Activated T-helper 17 cell treated with anti-CD3 and anti-CD28 coated beads, Interleukin-2, amount 50 U/mL, for 72 hours (primary cell): Measurements from ENCODE around the gene CDH2. TPM values are rescaled to one million over a fixed set of nuclear protein-coding genes. Genes with fewer than 3 reads are reported as not detected.

ENCODE experiments used
- ATAC-seq: fragments of 150-1000 bp; cut with Tn5 transposase; replicated peaks from 2 replicates; pipeline ENCODE4 v1.10.0; 2021; ENCODE audit warnings: mild to moderate bottlenecking, moderate library complexity
- H3K27ac Mint-ChIP-seq: one replicate; pipeline ENCODE4 v1.8.0; 2022; ENCODE audit warnings: mixed read lengths
- H3K27me3 Mint-ChIP-seq: one replicate; pipeline ENCODE4 v1.8.0; 2022; ENCODE audit warnings: mixed read lengths
- H3K36me3 Mint-ChIP-seq: one replicate; pipeline ENCODE4 v1.8.0; 2022; ENCODE audit warnings: low read depth, mild to moderate bottlenecking, mixed read lengths
- H3K4me1 Mint-ChIP-seq: one replicate; pipeline ENCODE4 v1.8.0; 2022; ENCODE audit warnings: mixed read lengths
- H3K4me3 Mint-ChIP-seq: one replicate; pipeline ENCODE4 v1.8.0; 2022; ENCODE audit warnings: mild to moderate bottlenecking, mixed read lengths
- H3K9me3 Mint-ChIP-seq: one replicate; pipeline ENCODE4 v1.8.0; 2022; ENCODE audit warnings: mixed read lengths
- total RNA-seq, 2 donors: library from RNA; stranded (reverse); gene quantifications; one replicate each; pipeline ENCODE4 v1.2.3, GENCODE V29; 2022

The CDH2 gene
- total RNA-seq, 2 donors from 2014 or later, result 0.04 TPM; not detected in 1

DNA sequence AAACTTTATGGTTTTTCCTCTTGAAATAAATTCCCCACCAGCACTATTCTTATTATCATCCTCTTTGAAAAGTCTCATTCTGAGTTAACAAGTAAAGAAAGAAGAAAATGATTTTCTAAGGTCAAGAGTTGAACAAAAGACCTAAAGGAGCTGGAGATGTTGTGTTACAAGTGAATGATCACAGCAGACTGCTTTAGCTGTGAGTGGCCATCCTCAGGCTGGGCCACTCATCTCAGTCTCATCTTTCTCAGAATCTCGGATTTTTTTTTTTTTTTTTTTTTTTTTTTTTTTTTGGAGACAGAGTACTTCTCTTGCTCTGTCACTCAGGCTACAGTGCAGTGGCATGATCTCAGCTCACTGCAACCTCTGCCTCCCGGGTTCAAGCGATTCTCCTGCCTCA, 133.3 kb downstream of the CDH2 start:
- H3K4me1 Mint-ChIP-seq, result no peaks in the 10 kb centered on the region
- H3K9me3 Mint-ChIP-seq, result peaks cover 5% of the 10 kb centered on the region
- no peaks in the 10 kb centered on the region for H3K27me3 Mint-ChIP-seq
- no peaks in the 10 kb centered on the region for H3K36me3 Mint-ChIP-seq
- H3K27ac Mint-ChIP-seq, result no peak overlapping the region
- no peak overlapping the region for H3K4me3 Mint-ChIP-seq
- no peak for ATAC-seq

DNA sequence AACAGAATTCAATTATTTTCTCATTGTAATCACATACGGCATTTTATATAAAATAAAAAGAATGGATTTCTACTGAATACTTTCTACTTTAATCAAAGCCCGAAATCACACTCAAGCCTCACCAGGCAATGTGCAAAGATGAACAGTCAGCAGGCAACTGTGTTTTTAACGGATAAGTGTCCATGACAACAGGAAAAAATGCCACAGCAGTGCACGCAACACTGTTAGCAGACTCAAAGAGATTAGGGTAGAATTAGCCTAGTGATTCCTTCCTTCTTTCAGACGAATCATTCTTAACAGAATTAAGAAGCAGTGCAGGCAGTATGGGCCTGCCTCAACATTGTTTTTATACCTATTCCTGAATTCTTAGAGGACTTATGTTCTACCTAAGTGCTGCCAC, 135.6 kb downstream of the CDH2 start:
- no peak overlapping the region for H3K4me3 Mint-ChIP-seq
- H3K36me3 Mint-ChIP-seq, result no peaks in the 10 kb centered on the region
- H3K27ac Mint-ChIP-seq, result no peak overlapping the region
- no peak for ATAC-seq
- no peaks in the 10 kb centered on the region for H3K4me1 Mint-ChIP-seq
- peaks cover 10% of the 10 kb centered on the region for H3K9me3 Mint-ChIP-seq
- no peaks in the 10 kb centered on the region for H3K27me3 Mint-ChIP-seq

DNA sequence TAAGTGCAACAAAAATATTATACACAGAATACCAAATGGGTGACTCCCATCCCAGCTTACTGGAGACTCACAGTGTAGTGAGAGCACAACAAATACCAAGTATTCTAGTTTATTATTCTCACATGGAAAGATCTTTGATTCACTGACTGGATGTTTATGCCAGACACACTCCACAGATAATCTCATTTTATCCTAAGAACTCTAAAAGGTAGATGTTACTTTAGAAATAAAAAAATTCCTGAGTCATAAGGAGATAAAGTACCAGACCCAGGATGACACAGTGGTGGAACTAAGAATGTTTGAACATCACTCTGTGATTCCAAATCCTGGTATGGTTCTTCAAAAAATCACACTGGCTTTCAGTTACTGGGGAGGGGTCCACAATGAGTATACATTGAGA, 136.2 kb downstream of the CDH2 start:
- no peak for ATAC-seq
- no peaks in the 10 kb centered on the region for H3K36me3 Mint-ChIP-seq

DNA sequence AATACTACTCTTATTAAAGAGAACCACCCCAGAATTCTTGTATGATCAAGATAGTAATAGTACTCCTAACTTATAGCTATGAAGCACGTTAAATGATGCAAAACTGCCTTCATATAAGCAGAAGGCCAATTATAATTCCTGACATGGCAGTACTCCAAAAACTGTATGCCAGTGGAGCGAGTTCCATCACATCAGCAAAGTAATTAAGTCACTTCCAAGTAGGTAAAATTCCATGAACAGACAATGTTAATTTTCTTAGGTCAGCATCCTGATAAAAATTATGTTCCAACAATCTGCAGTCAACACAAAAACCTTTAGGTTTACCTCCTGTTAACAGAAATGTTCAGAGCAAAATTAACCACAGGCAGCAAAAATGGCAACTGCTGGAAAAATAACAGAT, 136.7 kb downstream of the CDH2 start:
- no peaks in the 10 kb centered on the region for H3K27me3 Mint-ChIP-seq
- H3K9me3 Mint-ChIP-seq, result peaks cover 9% of the 10 kb centered on the region
- H3K4me3 Mint-ChIP-seq, result no peak overlapping the region
- ATAC-seq, result no peak
- H3K36me3 Mint-ChIP-seq, result no peaks in the 10 kb centered on the region
- H3K27ac Mint-ChIP-seq, result no peak overlapping the region
- no peaks in the 10 kb centered on the region for H3K4me1 Mint-ChIP-seq

More for the DNA sequence above, 136.2 kb downstream of the CDH2 start:
- H3K4me3 Mint-ChIP-seq, result no peak overlapping the region
- no peaks in the 10 kb centered on the region for H3K4me1 Mint-ChIP-seq
- peaks cover 10% of the 10 kb centered on the region for H3K9me3 Mint-ChIP-seq
- no peak overlapping the region for H3K27ac Mint-ChIP-seq
- no peaks in the 10 kb centered on the region for H3K27me3 Mint-ChIP-seq

DNA sequence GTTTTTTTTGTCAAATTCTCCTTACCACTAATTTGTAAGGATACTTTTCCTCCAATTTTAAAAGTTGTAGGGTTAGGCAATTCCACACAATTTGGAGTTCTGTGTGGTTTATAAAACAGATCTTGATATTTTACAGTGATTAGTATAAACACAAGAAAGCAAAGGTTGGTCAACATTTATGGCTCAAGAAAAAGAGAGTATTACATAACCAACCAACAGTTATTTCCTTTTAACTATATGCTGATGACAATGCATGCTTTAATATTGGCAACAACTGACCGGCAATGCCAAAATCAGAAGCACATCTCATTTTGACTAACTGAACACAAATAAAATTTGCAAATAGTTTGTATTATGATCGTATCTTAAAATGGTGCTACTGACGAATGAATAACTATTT, 137.2 kb downstream of the CDH2 start:
- Mint-ChIP-seq H3K27ac (no peak overlapping the region), H3K9me3 (peaks cover 5% of the 10 kb centered on the region), H3K27me3 (no peaks in the 10 kb centered on the region), H3K36me3 (no peaks in the 10 kb centered on the region), H3K4me1 (no peaks in the 10 kb centered on the region), H3K4me3 (no peak overlapping the region)
- ATAC-seq, result no peak

DNA sequence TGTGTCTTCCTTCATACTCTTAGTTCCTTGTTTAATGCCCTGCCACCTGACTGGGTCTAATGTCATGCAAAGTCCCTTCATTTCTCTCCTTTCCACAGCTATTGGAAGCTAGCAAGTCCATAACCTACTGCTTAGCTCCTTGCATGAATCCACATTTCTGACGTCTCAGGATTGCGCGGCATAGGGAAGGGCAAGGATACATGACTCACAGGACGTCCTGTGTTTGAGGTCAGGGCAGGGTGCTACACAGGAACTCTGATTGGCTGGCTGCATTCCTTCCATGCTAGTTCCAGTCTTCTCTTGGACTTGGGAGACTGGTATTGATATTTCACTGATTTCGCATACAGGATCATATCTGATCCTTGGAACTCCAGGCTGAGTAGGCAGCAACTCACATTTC, 137.9 kb downstream of the CDH2 start:
- no peak for ATAC-seq
- H3K9me3 Mint-ChIP-seq, result peaks cover 5% of the 10 kb centered on the region
- no peak overlapping the region for H3K27ac Mint-ChIP-seq

DNA sequence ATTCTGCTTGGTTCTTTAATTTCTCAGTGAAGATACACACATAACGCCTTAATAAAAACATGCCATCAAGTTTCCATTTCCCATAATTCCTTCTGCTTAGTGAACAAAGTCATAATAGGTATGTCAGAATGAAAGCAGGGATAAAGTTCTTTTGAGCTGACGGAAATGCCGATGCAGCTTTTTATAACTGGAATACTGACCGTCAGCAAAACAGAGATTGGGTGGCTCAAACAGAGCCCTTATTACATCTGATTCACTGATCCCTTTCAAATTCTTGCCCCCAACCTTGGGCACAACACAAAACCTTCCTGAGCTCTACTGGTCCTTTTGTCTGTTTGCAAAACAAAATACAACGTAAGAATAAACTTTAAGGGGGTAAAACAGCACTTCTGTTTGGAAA, 140.4 kb downstream of the CDH2 start:
- ATAC-seq, result no peak
- H3K27me3 Mint-ChIP-seq, result no peaks in the 10 kb centered on the region
- H3K36me3 Mint-ChIP-seq, result no peaks in the 10 kb centered on the region

More for the DNA sequence above, 137.9 kb downstream of the CDH2 start:
- Mint-ChIP-seq H3K4me1 (no peaks in the 10 kb centered on the region), H3K27me3 (no peaks in the 10 kb centered on the region), H3K4me3 (no peak overlapping the region), H3K36me3 (no peaks in the 10 kb centered on the region)

DNA sequence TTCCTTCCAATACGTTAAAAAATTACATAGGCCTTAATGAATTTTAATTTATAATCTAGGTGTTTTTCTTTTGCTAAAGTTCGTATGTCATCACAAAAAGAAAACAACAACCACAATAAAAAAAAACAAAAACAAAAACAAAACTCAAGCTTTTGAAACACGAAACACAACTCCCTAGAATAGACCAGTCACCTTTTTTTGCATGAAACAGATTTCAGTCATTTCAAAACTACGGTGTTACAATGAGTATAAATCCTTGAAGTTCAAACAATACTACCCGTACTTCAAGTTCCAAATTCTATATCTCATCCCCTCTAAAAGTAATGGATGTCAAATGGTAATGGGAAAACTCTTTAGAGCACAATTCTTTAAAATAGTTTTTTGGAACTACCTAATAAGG, 142.4 kb downstream of the CDH2 start:
- ATAC-seq, result no peak
- H3K36me3 Mint-ChIP-seq, result no peaks in the 10 kb centered on the region
- H3K27ac Mint-ChIP-seq, result no peak overlapping the region
- H3K4me3 Mint-ChIP-seq, result no peak overlapping the region
- peaks cover 10% of the 10 kb centered on the region for H3K9me3 Mint-ChIP-seq
- H3K4me1 Mint-ChIP-seq, result no peaks in the 10 kb centered on the region
- H3K27me3 Mint-ChIP-seq, result no peaks in the 10 kb centered on the region

More for the DNA sequence above, 140.4 kb downstream of the CDH2 start:
- Mint-ChIP-seq H3K4me3 (no peak overlapping the region), H3K4me1 (no peaks in the 10 kb centered on the region), H3K27ac (no peak overlapping the region), H3K9me3 (peaks cover 5% of the 10 kb centered on the region)

DNA sequence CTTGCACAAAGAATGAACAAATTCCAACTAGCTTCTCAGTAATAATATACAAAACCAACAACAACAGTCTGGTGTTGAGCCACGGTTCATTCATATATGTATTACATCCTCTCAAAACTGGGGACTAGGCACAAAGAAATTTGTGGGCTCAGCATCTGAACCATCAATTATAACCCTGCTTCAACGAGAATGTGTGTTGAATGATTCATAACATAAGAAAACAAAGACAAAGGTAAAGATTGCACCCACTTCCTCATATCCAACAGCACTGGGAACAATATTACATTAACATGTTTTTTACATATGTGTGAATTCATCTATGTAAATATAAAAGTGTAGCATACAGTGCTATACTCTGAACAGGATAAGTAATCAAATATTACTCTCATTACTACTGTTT, 144.8 kb downstream of the CDH2 start:
- no peak for ATAC-seq
- H3K27me3 Mint-ChIP-seq, result no peaks in the 10 kb centered on the region
- H3K4me1 Mint-ChIP-seq, result no peaks in the 10 kb centered on the region

DNA sequence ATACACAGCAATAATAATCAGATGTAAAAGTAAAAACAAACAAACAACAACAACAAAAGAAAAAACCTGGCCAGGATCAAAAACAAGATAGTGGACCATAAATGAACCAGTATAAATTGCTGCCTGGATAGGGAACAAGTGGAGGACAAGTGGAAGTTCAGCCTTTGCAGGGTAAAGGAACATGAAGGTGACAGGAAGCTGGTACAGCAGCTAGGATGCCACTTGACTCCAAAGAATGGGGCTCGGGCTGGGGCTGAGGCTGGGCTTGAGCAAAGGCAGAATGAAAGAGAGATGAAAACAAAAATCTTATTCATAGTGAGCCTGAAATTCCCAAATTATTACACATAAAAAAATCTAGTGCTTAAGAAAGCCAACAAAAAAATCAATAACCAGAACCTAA, 146.5 kb downstream of the CDH2 start:
- Mint-ChIP-seq H3K27me3 (no peaks in the 10 kb centered on the region), H3K4me3 (no peak overlapping the region), H3K4me1 (no peaks in the 10 kb centered on the region), H3K36me3 (no peaks in the 10 kb centered on the region), H3K9me3 (peaks cover 9% of the 10 kb centered on the region), H3K27ac (no peak overlapping the region)
- ATAC-seq, result no peak

More for the DNA sequence above, 144.8 kb downstream of the CDH2 start:
- Mint-ChIP-seq H3K4me3 (no peak overlapping the region), H3K27ac (no peak overlapping the region), H3K36me3 (no peaks in the 10 kb centered on the region), H3K9me3 (peaks cover 10% of the 10 kb centered on the region)

DNA sequence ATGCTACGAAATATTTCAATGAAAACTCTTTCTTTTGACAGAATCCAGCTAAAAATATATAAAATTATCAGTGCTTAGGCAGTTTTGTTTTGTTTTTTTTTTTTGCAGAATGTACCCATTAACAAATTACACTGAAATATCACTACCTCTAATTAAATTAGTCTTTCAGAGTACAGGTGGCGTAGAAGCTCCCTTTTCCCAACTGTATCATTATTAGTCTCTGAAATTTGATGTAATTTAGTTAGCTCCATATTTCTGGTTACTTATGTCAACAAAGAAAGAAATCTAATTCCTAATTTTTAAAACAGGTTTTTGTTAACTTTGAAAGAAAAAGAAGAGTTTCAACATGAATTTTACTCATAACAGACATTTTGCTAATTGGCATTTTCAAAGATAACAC, 149.2 kb downstream of the CDH2 start:
- no peak overlapping the region for H3K27ac Mint-ChIP-seq
- no peaks in the 10 kb centered on the region for H3K27me3 Mint-ChIP-seq
- no peak for ATAC-seq
- peaks cover 9% of the 10 kb centered on the region for H3K9me3 Mint-ChIP-seq
- H3K4me3 Mint-ChIP-seq, result no peak overlapping the region
- no peaks in the 10 kb centered on the region for H3K4me1 Mint-ChIP-seq
- H3K36me3 Mint-ChIP-seq, result no peaks in the 10 kb centered on the region

DNA sequence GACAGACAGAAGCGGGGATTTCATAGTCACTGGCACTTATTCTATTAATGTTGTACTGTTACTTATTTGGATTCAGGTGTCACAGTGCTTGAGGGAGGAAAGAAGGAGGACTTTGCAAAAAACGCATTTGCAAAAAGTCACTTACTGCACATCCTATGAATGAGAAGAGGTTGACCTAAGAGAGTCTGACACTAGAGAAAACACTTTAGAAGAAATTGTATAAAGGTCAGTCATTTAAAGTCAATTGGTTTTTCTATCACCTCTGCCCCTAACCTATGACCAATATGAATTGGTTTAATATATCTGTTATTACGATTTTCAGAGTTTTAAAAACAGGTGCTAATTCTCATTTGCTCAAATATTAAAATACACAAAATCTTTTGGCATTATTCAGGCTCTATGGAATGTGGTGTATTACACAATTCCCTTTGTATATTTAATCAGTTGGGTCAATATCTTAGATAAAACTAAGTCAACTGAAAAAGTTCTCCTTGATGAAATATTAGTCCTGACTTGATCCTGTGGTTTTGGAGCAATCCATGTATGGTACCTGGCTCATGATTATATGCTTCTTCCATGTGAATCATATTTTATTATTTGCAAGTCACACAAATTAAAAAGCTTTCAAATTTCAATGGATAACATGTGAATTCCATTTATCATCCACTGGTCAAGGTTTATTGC, 157.4 kb downstream of the CDH2 start:
- H3K27me3 Mint-ChIP-seq, result no peaks in the 10 kb centered on the region
- no peak for ATAC-seq
- no peak overlapping the region for H3K4me3 Mint-ChIP-seq
- no peaks in the 10 kb centered on the region for H3K36me3 Mint-ChIP-seq
- H3K9me3 Mint-ChIP-seq, result peaks cover 8% of the 10 kb centered on the region
- H3K27ac Mint-ChIP-seq, result no peak overlapping the region
- H3K4me1 Mint-ChIP-seq, result no peaks in the 10 kb centered on the region

DNA sequence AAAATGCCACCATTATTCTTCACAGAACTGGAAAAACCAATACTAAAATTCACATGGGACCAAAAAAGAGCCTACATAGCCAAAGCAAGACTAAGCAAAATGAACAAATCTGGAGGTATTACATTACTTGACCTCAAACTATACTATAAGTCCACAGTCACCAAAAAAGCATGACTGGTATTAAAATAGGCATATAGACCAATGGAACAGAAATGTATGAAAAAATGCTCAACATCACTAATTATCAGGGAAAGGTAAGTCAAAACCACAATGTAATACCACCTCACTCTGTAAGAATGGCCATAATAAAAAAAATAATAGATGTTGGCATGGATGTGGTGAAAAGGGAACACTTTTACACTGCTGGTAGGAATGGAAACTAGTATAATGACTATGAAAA, 158.6 kb downstream of the CDH2 start:
- ATAC-seq, result no peak
- no peaks in the 10 kb centered on the region for H3K27me3 Mint-ChIP-seq
- peaks cover 8% of the 10 kb centered on the region for H3K9me3 Mint-ChIP-seq
- no peak overlapping the region for H3K4me3 Mint-ChIP-seq
- no peak overlapping the region for H3K27ac Mint-ChIP-seq
- no peaks in the 10 kb centered on the region for H3K36me3 Mint-ChIP-seq
- no peaks in the 10 kb centered on the region for H3K4me1 Mint-ChIP-seq

DNA sequence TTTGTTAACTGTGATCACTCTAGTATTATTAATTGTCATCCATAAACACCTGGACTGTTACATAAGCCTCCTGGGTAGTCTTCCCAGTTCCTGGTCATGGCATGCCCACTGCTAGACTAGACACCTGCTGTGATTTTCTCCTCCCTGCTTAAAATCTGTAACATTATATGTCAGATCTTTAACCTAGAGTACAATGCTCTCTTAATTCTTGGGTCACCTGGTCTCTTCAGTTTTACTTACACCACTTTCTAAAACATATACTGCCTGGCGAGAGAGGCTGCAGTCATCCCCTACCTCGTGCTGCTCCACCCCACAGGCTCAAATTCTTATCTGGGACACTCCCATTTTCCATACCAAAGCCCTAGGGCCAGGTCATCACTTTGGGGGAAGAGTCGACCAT, 161.3 kb downstream of the CDH2 start:
- H3K27ac Mint-ChIP-seq, result no peak overlapping the region
- ATAC-seq, result no peak
- H3K27me3 Mint-ChIP-seq, result no peaks in the 10 kb centered on the region
- H3K4me1 Mint-ChIP-seq, result no peaks in the 10 kb centered on the region
- H3K9me3 Mint-ChIP-seq, result peaks cover 8% of the 10 kb centered on the region
- H3K4me3 Mint-ChIP-seq, result no peak overlapping the region
- no peaks in the 10 kb centered on the region for H3K36me3 Mint-ChIP-seq

DNA sequence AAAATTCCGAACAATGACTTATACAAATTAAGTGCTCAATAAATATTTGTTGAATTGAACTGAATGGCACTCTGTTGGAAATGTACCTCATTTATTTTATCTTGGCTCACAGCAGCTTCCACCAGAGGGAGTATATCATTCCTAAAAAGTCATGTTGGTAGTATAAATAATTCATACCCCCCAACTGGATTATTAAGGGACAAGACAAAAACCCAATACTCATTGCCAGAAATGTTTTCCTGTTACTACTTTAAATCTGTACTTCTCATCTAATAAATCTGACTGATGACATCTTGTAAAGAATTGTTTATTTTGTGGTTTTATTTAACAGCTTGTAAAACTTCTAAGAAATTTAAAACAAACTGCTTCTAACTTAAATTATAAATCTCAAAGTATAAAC, 163.9 kb downstream of the CDH2 start:
- Mint-ChIP-seq H3K27me3 (no peaks in the 10 kb centered on the region), H3K4me3 (no peak overlapping the region), H3K27ac (no peak overlapping the region), H3K4me1 (no peaks in the 10 kb centered on the region), H3K36me3 (no peaks in the 10 kb centered on the region), H3K9me3 (peaks cover 8% of the 10 kb centered on the region)
- ATAC-seq, result no peak

DNA sequence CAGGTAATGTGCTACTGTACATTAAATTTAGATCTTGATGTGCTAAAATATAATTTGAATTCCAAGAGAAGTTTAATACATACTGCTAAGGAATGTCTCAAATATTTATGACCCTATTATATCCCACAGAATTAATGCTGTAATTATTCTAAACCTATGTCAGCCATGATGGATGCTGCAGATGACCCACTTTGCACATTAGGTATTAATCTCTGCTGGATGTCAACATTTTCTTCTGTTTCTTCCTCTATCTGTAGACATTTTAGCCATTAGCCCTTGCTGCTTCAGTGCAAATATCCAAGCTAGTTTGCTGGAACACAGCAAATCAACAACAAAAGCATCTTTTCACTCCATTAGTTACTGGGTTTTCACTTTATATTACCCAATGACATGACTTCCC, 164.6 kb downstream of the CDH2 start:
- H3K27me3 Mint-ChIP-seq, result no peaks in the 10 kb centered on the region
- H3K4me3 Mint-ChIP-seq, result no peak overlapping the region
- ATAC-seq, result no peak
- no peaks in the 10 kb centered on the region for H3K36me3 Mint-ChIP-seq
- no peak overlapping the region for H3K27ac Mint-ChIP-seq
- peaks cover 4% of the 10 kb centered on the region for H3K9me3 Mint-ChIP-seq
- no peaks in the 10 kb centered on the region for H3K4me1 Mint-ChIP-seq
